ENCODE results near the gene POLK. TPM values are rescaled to one million over a fixed set of nuclear protein-coding genes. Genes with fewer than 3 reads are reported as not detected.

Gene POLK
- total RNA-seq, 1 experiment from 2014 or later: 20.9 TPM

DNA sequence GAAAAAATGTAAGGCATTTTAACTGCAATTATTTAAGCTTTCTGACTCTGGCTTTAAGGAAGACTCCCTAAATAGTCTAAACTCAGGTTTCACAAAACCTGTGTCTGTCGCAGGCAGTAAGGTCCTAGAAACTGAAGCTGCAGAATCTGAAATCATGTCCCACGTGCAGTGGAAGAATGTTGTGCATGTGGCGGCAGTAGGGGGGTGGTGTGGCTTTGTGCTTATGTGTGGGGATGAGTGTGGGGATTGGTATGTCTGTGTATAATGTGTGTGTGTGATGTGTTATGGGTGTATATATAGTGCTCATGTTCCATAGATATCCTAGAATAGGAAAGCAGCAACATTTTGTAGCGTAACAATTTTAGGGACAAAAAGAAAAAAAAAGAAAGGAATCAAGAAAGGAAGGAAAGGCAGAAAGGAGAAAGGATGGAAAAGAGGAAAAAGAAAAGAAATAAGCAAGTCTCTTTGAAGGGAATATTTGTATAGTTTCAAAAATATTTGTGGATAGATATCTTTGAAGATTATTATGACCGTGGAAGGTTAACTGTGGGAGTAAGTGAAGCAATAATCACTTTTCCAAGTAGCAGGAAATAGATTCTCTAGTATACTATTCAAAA is 106.2 kb downstream of the POLK start:
- Histone ChIP-seq H3K27me3 (ENCODE audit: insufficient read depth, low read depth) (no peaks in the 10 kb centered on the region), H3K4me3 (no peak overlapping the region), H3K9me2 (ENCODE audit: insufficient read depth) (no peaks in the 10 kb centered on the region), H4K20me1 (ENCODE audit: insufficient read depth) (no peaks in the 10 kb centered on the region), H3K9me3 (ENCODE audit: insufficient read depth, low read depth) (no peaks in the 10 kb centered on the region), H2AFZ (no peak overlapping the region), H3K79me2 (ENCODE audit: low read depth) (no peaks in the 10 kb centered on the region), H3K27ac (no peak overlapping the region), H3K36me3 (ENCODE audit: low read depth) (no peaks in the 10 kb centered on the region), H3K4me2 (no peak overlapping the region), H3F3A (ENCODE audit: insufficient read depth, low read depth) (peaks cover 11% of the 10 kb centered on the region), H3K4me1 (replicated peaks; ENCODE audit: insufficient read depth) (peaks cover 9% of the 10 kb centered on the region)
- CTCF ChIA-PET: no interaction called here
- no peak for TF ChIP-seq EZH2 (IDR thresholded peaks at IDR 0.05; ENCODE audit: low read depth)
- TF ChIP-seq, protein P1, sequence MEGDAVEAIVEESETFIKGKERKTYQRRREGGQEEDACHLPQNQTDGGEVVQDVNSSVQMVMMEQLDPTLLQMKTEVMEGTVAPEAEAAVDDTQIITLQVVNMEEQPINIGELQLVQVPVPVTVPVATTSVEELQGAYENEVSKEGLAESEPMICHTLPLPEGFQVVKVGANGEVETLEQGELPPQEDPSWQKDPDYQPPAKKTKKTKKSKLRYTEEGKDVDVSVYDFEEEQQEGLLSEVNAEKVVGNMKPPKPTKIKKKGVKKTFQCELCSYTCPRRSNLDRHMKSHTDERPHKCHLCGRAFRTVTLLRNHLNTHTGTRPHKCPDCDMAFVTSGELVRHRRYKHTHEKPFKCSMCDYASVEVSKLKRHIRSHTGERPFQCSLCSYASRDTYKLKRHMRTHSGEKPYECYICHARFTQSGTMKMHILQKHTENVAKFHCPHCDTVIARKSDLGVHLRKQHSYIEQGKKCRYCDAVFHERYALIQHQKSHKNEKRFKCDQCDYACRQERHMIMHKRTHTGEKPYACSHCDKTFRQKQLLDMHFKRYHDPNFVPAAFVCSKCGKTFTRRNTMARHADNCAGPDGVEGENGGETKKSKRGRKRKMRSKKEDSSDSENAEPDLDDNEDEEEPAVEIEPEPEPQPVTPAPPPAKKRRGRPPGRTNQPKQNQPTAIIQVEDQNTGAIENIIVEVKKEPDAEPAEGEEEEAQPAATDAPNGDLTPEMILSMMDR (conservative IDR thresholded peaks at IDR 0.05): no peak
- intact Hi-C loops (cut with micrococcal nuclease; ENCODE audit: unreplicated experiment): no loop called here
- no TSS peak for BruUV-seq (replicated peaks)
- POLR2A ChIA-PET (ENCODE audit: unreplicated experiment): interaction anchor here (0.7 kb wide), 1 partner anchor 679 kb away, joined by 4 read pairs; no protein-coding TSS in a partner anchor
- DNase-seq: no peak

DNA sequence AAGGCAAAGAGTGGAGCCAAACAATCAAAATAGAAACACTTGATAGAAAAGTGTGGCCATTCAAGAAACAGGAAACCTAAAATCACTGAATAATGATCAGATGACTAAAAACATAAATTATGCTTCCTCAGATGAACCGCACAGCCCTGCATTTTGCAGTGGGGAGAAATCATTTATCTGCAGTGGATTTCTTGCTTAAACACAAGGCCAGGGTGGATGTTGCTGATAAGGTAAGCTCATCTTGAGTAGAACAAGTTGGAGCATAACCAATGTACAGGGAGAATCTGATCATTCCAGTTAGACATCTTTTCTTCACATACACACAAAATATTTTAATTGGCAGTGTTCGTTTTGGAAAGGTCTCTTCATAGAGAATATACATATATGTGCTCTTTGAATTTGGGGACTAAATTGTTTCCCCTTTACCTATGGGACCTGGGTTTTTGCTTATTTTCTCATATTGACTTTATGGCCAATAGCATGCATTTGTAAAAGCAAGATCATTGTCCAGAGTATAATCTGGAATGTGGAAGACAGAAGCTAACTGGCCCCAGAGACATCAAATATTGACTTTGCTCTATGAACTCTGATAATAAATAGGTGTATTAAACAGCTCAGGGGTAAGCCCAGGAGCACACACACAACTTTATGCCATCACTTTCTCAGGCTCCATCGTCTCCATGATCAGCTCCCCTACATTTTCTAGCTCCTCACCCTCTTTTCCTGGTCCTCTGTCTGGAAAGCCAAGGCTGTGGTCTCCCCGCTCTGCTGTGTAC is 108.7 kb downstream of the POLK start:
- no peaks in the 10 kb centered on the region for H3K9me3 ChIP-seq (ENCODE audit: insufficient read depth, low read depth)
- no peaks in the 10 kb centered on the region for H3K79me2 ChIP-seq (ENCODE audit: low read depth)
- ChIA-PET POLR2A (ENCODE audit: unreplicated experiment) (interaction anchor here (0.7 kb wide), 1 partner anchor 9 kb away, joined by 5 read pairs; the partner anchor contains the start of gene ANKDD1B), CTCF (no interaction called here)
- H3K9me2 ChIP-seq (ENCODE audit: insufficient read depth): no peaks in the 10 kb centered on the region
- peaks cover 11% of the 10 kb centered on the region for H3F3A ChIP-seq (ENCODE audit: insufficient read depth, low read depth)
- DNase-seq: no peak
- TF ChIP-seq, protein P1 (conservative IDR thresholded peaks at IDR 0.05): no peak
- no peak for TF ChIP-seq EZH2 (IDR thresholded peaks at IDR 0.05; ENCODE audit: low read depth)
- no peak overlapping the region for H3K4me2 ChIP-seq
- H2AFZ ChIP-seq: no peak overlapping the region
- H4K20me1 ChIP-seq (ENCODE audit: insufficient read depth): no peaks in the 10 kb centered on the region
- H3K4me1 ChIP-seq (replicated peaks; ENCODE audit: insufficient read depth): peaks cover 23% of the 10 kb centered on the region
- intact Hi-C loops (cut with micrococcal nuclease; ENCODE audit: unreplicated experiment): loop anchor here (5.0 kb wide), 1 partner anchor 108 kb away; the partner anchor contains the start of genes CERT1 and POLK
- no peak overlapping the region for H3K27ac ChIP-seq
- H3K36me3 ChIP-seq (ENCODE audit: low read depth): no peaks in the 10 kb centered on the region
- H3K27me3 ChIP-seq (ENCODE audit: insufficient read depth, low read depth): no peaks in the 10 kb centered on the region
- H3K4me3 ChIP-seq: no peak overlapping the region
- BruUV-seq (replicated peaks): no TSS peak

- H3K27ac ChIP-seq: peak overlapping the region; percentile 47
Measured at GRCh38 chr5:75622564-75622963, 110.9 kb downstream of the POLK start.

More at GRCh38 chr5:75622564-75622963, 110.9 kb downstream of the POLK start:
- Histone ChIP-seq H3K9me2 (ENCODE audit: insufficient read depth) (no peaks in the 10 kb centered on the region), H3K4me2 (peak overlapping the region; percentile 23), H3K79me2 (ENCODE audit: low read depth) (no peaks in the 10 kb centered on the region), H3K9me3 (ENCODE audit: insufficient read depth, low read depth) (no peaks in the 10 kb centered on the region), H2AFZ (no peak overlapping the region), H4K20me1 (ENCODE audit: insufficient read depth) (no peaks in the 10 kb centered on the region), H3K36me3 (ENCODE audit: low read depth) (no peaks in the 10 kb centered on the region), H3K27me3 (ENCODE audit: insufficient read depth, low read depth) (no peaks in the 10 kb centered on the region), H3K4me3 (no peak overlapping the region), H3K4me1 (replicated peaks; ENCODE audit: insufficient read depth) (peaks cover 23% of the 10 kb centered on the region), H3F3A (ENCODE audit: insufficient read depth, low read depth) (peaks cover 11% of the 10 kb centered on the region)
- POLR2A ChIA-PET (ENCODE audit: unreplicated experiment): interaction anchor here (0.6 to 0.7 kb wide), 4 partner anchors 11 to 125 kb away, joined by 3 to 8 read pairs (median 6); partner anchors contain the start of gene ANKDD1B
- intact Hi-C loops (cut with micrococcal nuclease; ENCODE audit: unreplicated experiment): loop anchor here (5.0 kb wide), 1 partner anchor 110 kb away; the partner anchor contains the start of genes CERT1 and POLK
- CTCF ChIA-PET: no interaction called here
- no peak for TF ChIP-seq EZH2 (IDR thresholded peaks at IDR 0.05; ENCODE audit: low read depth)
- TF ChIP-seq, protein P1 (conservative IDR thresholded peaks at IDR 0.05): no peak
- BruUV-seq (replicated peaks): no TSS peak
- peak; percentile 46 to 94 for DNase-seq
